Endothelial cell of umbilical vein (primary cell): ENCODE data around the gene UGCG. TPM values are rescaled to one million over a fixed set of nuclear protein-coding genes. Genes with fewer than 3 reads are reported as not detected.

Source experiments
- BruUV-seq: library from RNA; stranded (reverse); fragments of 400-500 nt; replicated peaks from 2 replicates; lab custom pipeline; 2021; lab: Mats Ljungman, UMichigan
- CTCF ChIA-PET: fragments of 300-600, 350-600 bp; sonication (Branson Sonifier 250); formaldehyde crosslinking; loops from one replicate; lab custom pipeline; 2021; ENCODE audit warnings: antibody characterized with exemption, inconsistent platforms; lab: Charles Lee
- POLR2A ChIA-PET: fragments of 300-600, 350-600 bp; sonication (Branson Sonifier 250); formaldehyde crosslinking; loops from one replicate; lab custom pipeline; 2021; ENCODE audit warnings: antibody characterized with exemption, inconsistent platforms; lab: Charles Lee
- DNase-seq: peaks from one replicate; pipeline ENCODE4 v3.0.0-alpha.2; 2011; ENCODE audit warnings: low read depth, low spot score
- FAIRE-seq: peaks from 2 replicates; lab custom pipeline; 2011; peaks lifted over from hg19 to GRCh38; lab: Jason Lieb, UNC
- H2AFZ ChIP-seq: 2 replicates; pipeline ENCODE4 v1.6.0; 2012; ENCODE audit warnings: low read depth, low read length, control low read depth, inconsistent platforms
- H3K27ac ChIP-seq: 2 replicates; pipeline ENCODE4 v1.5.1; 2011; ENCODE audit warnings: low read depth, mild to moderate bottlenecking, control low read depth, low read length, moderate library complexity; ENCODE audit not compliant: insufficient read depth
- H3K27me3 ChIP-seq, 2 experiments: 2 replicates each; pipeline versions ENCODE4 v1.6.0 to v1.6.1; 2011; ENCODE audit warnings: low read length in 2 of 2, mixed read lengths in 1 of 2; ENCODE audit not compliant: control insufficient read depth in 2 of 2, insufficient read depth in 2 of 2
- H3K36me3 ChIP-seq, 2 experiments: 2 replicates in 1 of 2; 3 replicates in 1 of 2; pipeline ENCODE4 v1.5.1; 2011; ENCODE audit warnings: low read length in 2 of 2, mild to moderate bottlenecking in 1 of 2, moderate library complexity in 1 of 2; ENCODE audit not compliant: control insufficient read depth in 2 of 2, insufficient read depth in 2 of 2; ENCODE audit errors: extremely low read depth in 1 of 2
- H3K4me1 ChIP-seq: 3 replicates; pipeline ENCODE4 v1.5.1; 2011; ENCODE audit warnings: mild to moderate bottlenecking, low read length; ENCODE audit not compliant: control insufficient read depth, insufficient read depth; ENCODE audit errors: extremely low read depth
- H3K4me2 ChIP-seq: 2 replicates; pipeline ENCODE4 v1.6.1; 2011; ENCODE audit warnings: low read length, control low read depth, mixed read lengths; ENCODE audit not compliant: insufficient read depth
- H3K4me3 ChIP-seq, 3 experiments: fragments of 200-600 bp in 1 of 3; sonication (generic), shearing (Covaris generic) in 1 of 3; replicated peaks in 1 of 3; 2 replicates each; pipeline ENCODE4 v1.5.1; 2011 to 2016; ENCODE audit warnings: control low read depth in 3 of 3, low read length in 3 of 3, mild to moderate bottlenecking in 2 of 3, inconsistent platforms in 1 of 3, low read depth in 1 of 3, moderate library complexity in 1 of 3; ENCODE audit not compliant: insufficient read depth in 1 of 3
- H3K79me2 ChIP-seq: 2 replicates; pipeline ENCODE4 v1.6.0; 2012; ENCODE audit warnings: low read length, inconsistent platforms; ENCODE audit not compliant: control insufficient read depth, insufficient read depth
- H3K9ac ChIP-seq: replicated peaks from 2 replicates; pipeline ENCODE3; 2011; ENCODE audit warnings: low read length, control low read depth; ENCODE audit not compliant: insufficient read depth; ENCODE audit errors: extremely low read depth
- H3K9me1 ChIP-seq: replicated peaks from 3 replicates; pipeline ENCODE4 v1.6.0; 2011; ENCODE audit warnings: mild to moderate bottlenecking, low read length; ENCODE audit not compliant: control insufficient read depth, insufficient read depth; ENCODE audit errors: extremely low read depth
- H3K9me3 ChIP-seq: replicated peaks from 2 replicates; pipeline ENCODE4 v1.5.1; 2012; ENCODE audit warnings: low read length, inconsistent platforms; ENCODE audit not compliant: control insufficient read depth, insufficient read depth
- H4K20me1 ChIP-seq: replicated peaks from 2 replicates; pipeline ENCODE3; 2011; ENCODE audit warnings: mild to moderate bottlenecking, low read length; ENCODE audit not compliant: control insufficient read depth, insufficient read depth; ENCODE audit errors: extremely low read depth
- CTCF ChIP-seq, 2 donors: IDR thresholded peaks; 1 replicate in 1 of 2; 2 replicates in 1 of 2; pipeline ENCODE4 v1.5.1; 2011; ENCODE audit warnings: low read length in 2 of 2, mild to moderate bottlenecking in 2 of 2, moderate library complexity in 2 of 2, control low read depth in 1 of 2, inconsistent platforms in 1 of 2, low read depth in 1 of 2; ENCODE audit not compliant: insufficient read depth in 1 of 2; ENCODE audit errors: extremely low read depth in 1 of 2
- EZH2 ChIP-seq: IDR thresholded peaks from 2 replicates; pipeline ENCODE4 v1.6.1; 2012; ENCODE audit warnings: borderline replicate concordance, low read depth, mild to moderate bottlenecking, moderate library complexity, low read length, inconsistent platforms; ENCODE audit not compliant: severe bottlenecking
- FOS ChIP-seq: IDR thresholded peaks from 2 replicates; pipeline ENCODE4 v1.6.1; 2011; ENCODE audit warnings: mild to moderate bottlenecking, low read length, moderate library complexity, borderline replicate concordance; ENCODE audit not compliant: insufficient read depth
- GATA2 ChIP-seq: IDR thresholded peaks from 2 replicates; pipeline ENCODE4 v1.7.0; 2011; ENCODE audit warnings: low read depth, mild to moderate bottlenecking, moderate library complexity, mixed read lengths, low read length; ENCODE audit not compliant: insufficient read length, insufficient read depth
- JUN ChIP-seq: IDR thresholded peaks from 2 replicates; pipeline ENCODE4 v1.6.1; 2011; ENCODE audit warnings: borderline replicate concordance, low read depth; ENCODE audit not compliant: insufficient read length, insufficient read depth
- MAX ChIP-seq: IDR thresholded peaks from 2 replicates; pipeline ENCODE4 v1.6.1; 2011; ENCODE audit not compliant: insufficient read depth, insufficient read length
- MYC ChIP-seq: IDR thresholded peaks from one replicate; pipeline ENCODE4 v1.6.1; 2011; ENCODE audit warnings: mild to moderate bottlenecking, low read depth, low read length
- POLR2A ChIP-seq: IDR thresholded peaks from 2 replicates; pipeline ENCODE4 v1.6.1; 2012; ENCODE audit warnings: low read depth, mild to moderate bottlenecking, control low read depth, low read length
- POLR2AphosphoS5 ChIP-seq: IDR thresholded peaks from 2 replicates; pipeline ENCODE4 v1.6.1; 2012; ENCODE audit warnings: low read depth, mild to moderate bottlenecking, control low read depth, low read length, moderate library complexity; ENCODE audit not compliant: insufficient read depth
- dilution Hi-C: fragments of 300-500 bp; cut with MboI; formaldehyde crosslinking; loops from one replicate; pipeline ENCODE4 v1.15.0; 2019; ENCODE audit warnings: low sequenced_read_pairs; ENCODE audit not compliant: extremely low pct_ligation_motif_present
- intact Hi-C: fragments of 100-400 bp; cut with micrococcal nuclease; formaldehyde crosslinking; loops from one replicate; pipeline ENCODE4 v1.10.0; 2022
- polyA plus RNA-seq, 4 experiments: library from polyadenylated mRNA; depleted of rRNA in 3 of 4; stranded (reverse) in 3 of 4; unstranded in 1 of 4; fragments of >200 nt; gene quantifications; 2 replicates each; pipeline versions ENCODE4 v1.2.1 to v1.2.3, GENCODE V29; 2011 to 2012; ENCODE audit warnings: missing spikeins in 1 of 4
- total RNA-seq: library from RNA; stranded (reverse); gene quantifications from 2 replicates; pipeline ENCODE4 v1.2.3, GENCODE V29; 2021

UGCG gene
- total and polyA plus RNA-seq, 2 donors (not counting 3 experiments of a cell fraction or from before 2014, with no cell fraction given) = 28.5 to 38.5 TPM

- TF ChIP-seq MYC (no peak), POLR2A (no peak), FOS (peak; percentile 92), JUN (peak; percentile 87), MAX (no peak), POLR2AphosphoS5 (peak; percentile 99), EZH2 (no peak), GATA2 (peak; percentile 61), CTCF (IDR thresholded peaks at IDR 0.05; ENCODE audit: extremely low read depth in 1 of 2, insufficient read depth in 1 of 2, low read depth in 1 of 2, low read length in 2 of 2) (no peak)
- dilution Hi-C loops = no loop called here
- Histone ChIP-seq H3K4me2 (peak overlapping the region; percentile 96), H4K20me1 (no peaks in the 10 kb centered on the region), H3K27ac (peak overlapping the region; percentile 99), H3K4me1 (peaks cover 39% of the 10 kb centered on the region), H3K9me1 (no peaks in the 10 kb centered on the region), H3K9ac (peak overlapping the region; percentile 83), H2AFZ (no peak overlapping the region), H3K4me3 (no peak overlapping the region), H3K27me3 (no peaks in the 10 kb centered on the region), H3K36me3 (peaks cover 0 to 6% of the 10 kb centered on the region in 2 experiments), H3K79me2 (peaks cover 30% of the 10 kb centered on the region), H3K9me3 (no peaks in the 10 kb centered on the region)
- ChIA-PET POLR2A (interaction anchor here (0.7 to 1.3 kb wide), 6 partner anchors 18 to 149 kb away, joined by 3 to 12 read pairs (median 8); partner anchors contain the start of gene UGCG), CTCF (interaction anchor here (0.8 to 4.7 kb wide), 8 partner anchors 9 to 167 kb away, joined by 3 to 30 read pairs (median 6); partner anchors contain the start of gene UGCG)
- FAIRE-seq = peak; percentile 95
- DNase-seq = peak; percentile 95
- BruUV-seq = no TSS peak
- intact Hi-C loops = loop anchor here (1.0 to 2.0 kb wide), 7 partner anchors 14 to 166 kb away; no protein-coding TSS in a partner anchor
Measured at GRCh38 chr9:111926421-111926875, 29.8 kb downstream of the UGCG start.
